Lower leg skin (tissue), 3 donors: ENCODE results near the gene MISP.

Experiments
- CTCF ChIP-seq, 3 donors: fragments of 450-650 bp; IDR thresholded peaks; one replicate each; pipeline ENCODE4 v1.5.1; 2016; ENCODE audit warnings: antibody characterized with exemption in 3 of 3, mild to moderate bottlenecking in 3 of 3, moderate library complexity in 2 of 3
- POLR2A ChIP-seq, 2 donors: fragments of 450-650 bp; IDR thresholded peaks; one replicate each; pipeline ENCODE4 v1.6.1; 2016 to 2017; ENCODE audit warnings: antibody characterized with exemption in 2 of 2, mild to moderate bottlenecking in 1 of 2, moderate library complexity in 1 of 2

- TF ChIP-seq CTCF (IDR thresholded peaks at IDR 0.05) (no peak), POLR2A (IDR thresholded peaks at IDR 0.05) (no peak)
Measured at GRCh38 chr19:741506-742131, 9.3 kb upstream of the MISP start.
